GM18498 (cell line): Measurements from ENCODE around the gene OR51G2.

ENCODE experiments used
- ATAC-seq: cut with Tn5 transposase; IDR thresholded peaks from one replicate; pipeline ENCODE4 v1.9.1; 2021; ENCODE audit warnings: mild to moderate bottlenecking, moderate library complexity; ENCODE audit not compliant: unreplicated experiment

OR51G2 gene

DNA sequence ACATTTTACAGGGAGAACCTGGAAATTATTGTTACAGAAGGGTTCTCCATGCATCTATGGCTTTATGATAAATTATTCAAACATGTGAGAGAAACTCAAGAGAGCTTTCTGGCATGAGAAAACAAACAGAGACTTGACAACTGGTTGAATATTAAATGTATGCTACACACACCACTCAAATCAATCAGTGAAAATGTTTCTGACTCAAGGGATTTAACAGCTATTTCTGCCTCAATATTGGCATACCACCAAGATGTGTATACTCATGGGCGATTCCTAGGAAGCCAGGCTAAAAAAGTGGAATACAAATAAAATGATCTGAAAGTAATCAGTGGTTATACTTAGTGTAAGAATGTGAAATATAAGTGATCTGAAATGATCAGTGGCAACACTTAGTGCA, 53.3 kb downstream of the OR51G2 start:
- ATAC-seq: no peak

- ATAC-seq: no peak
Observed at GRCh38 chr11:4863876-4864275, 55.3 kb downstream of the OR51G2 start.
